Transverse colon (tissue), 3 donors: ENCODE measurements around the gene CCDC201.
"Not testable (repeated sequence)": the region's sequence is repeated elsewhere in the genome, so short reads cannot be mapped to it uniquely, and the experiment has no call there.

Experiments used
- CTCF ChIP-seq, 5 experiments: fragments of 200-600 bp in 3 of 5; fragments of 450-650 bp in 2 of 5; sonication (generic) in 3 of 5; IDR thresholded peaks; 1 replicate in 2 of 5; 2 replicates in 3 of 5; pipeline ENCODE4 v1.5.1; 2016 to 2017; ENCODE audit warnings: antibody characterized with exemption in 5 of 5, inconsistent platforms in 3 of 5, mild to moderate bottlenecking in 2 of 5, moderate library complexity in 1 of 5
- POLR2A ChIP-seq: fragments of 450-650 bp; IDR thresholded peaks from one replicate; pipeline ENCODE4 v1.6.1; 2016; ENCODE audit warnings: antibody characterized with exemption, mild to moderate bottlenecking, moderate library complexity

GRCh38 chr7:45852984-45853383, 19.9 kb downstream of the CCDC201 start:
- TF ChIP-seq CTCF (IDR thresholded peaks at IDR 0.05); POLR2A: not testable (repeated sequence)
